Occipital lobe (tissue), 2 donors: Measurements from ENCODE around the gene PPP1R12B. TPM values are rescaled to one million over a fixed set of nuclear protein-coding genes. Genes with fewer than 3 reads are reported as not detected.
A peak's percentile ranks its signal among the peaks of the same experiment; 100 is the strongest.
"Not testable (repeated sequence)": the region's sequence is repeated elsewhere in the genome, so short reads cannot be mapped to it uniquely, and the experiment has no call there.

Experiments used
- DNase-seq: peaks from one replicate; lab custom pipeline; 2025; lab: John Stamatoyannopoulos, UW
- total RNA-seq: library from RNA; depleted of rRNA; stranded (reverse); fragments of >200 nt; gene quantifications from one replicate; pipeline ENCODE4 v1.2.3, GENCODE V29; 2014

The PPP1R12B gene
- total RNA-seq, 1 donor from 2014 or later: 30.4 TPM

GRCh38 chr1:202479661-202480060 lies 131.2 kb downstream of the PPP1R12B start:
- not testable (repeated sequence) for DNase-seq

GRCh38 chr1:202480640-202481039 lies 132.1 kb downstream of the PPP1R12B start:
- DNase-seq: not testable (repeated sequence)

GRCh38 chr1:202483362-202483761 lies 134.9 kb downstream of the PPP1R12B start:
- DNase-seq: not testable (repeated sequence)

GRCh38 chr1:202484032-202484431 lies 135.5 kb downstream of the PPP1R12B start:
- DNase-seq: not testable (repeated sequence)

- not testable (repeated sequence) for DNase-seq
Measured at GRCh38 chr1:202484820-202485219, 136.3 kb downstream of the PPP1R12B start.

- DNase-seq: not testable (repeated sequence)
Measured at GRCh38 chr1:202488178-202488649, 139.7 kb downstream of the PPP1R12B start.

- DNase-seq: not testable (repeated sequence)
Measured at GRCh38 chr1:202489101-202489500, 140.6 kb downstream of the PPP1R12B start.

- not testable (repeated sequence) for DNase-seq
Measured at GRCh38 chr1:202493112-202493511, 144.6 kb downstream of the PPP1R12B start.

- DNase-seq: no peak
Measured at GRCh38 chr1:202498542-202498941, 150.0 kb downstream of the PPP1R12B start.

GRCh38 chr1:202499997-202500396 lies 151.5 kb downstream of the PPP1R12B start:
- not testable (repeated sequence) for DNase-seq

- DNase-seq: no peak
Measured at GRCh38 chr1:202501281-202501680, 152.8 kb downstream of the PPP1R12B start.

GRCh38 chr1:202505356-202505755 lies 156.9 kb downstream of the PPP1R12B start:
- no peak for DNase-seq

- DNase-seq: peak; percentile 30
Measured at GRCh38 chr1:202505880-202506575, 157.5 kb downstream of the PPP1R12B start.

GRCh38 chr1:202508863-202509262 lies 160.4 kb downstream of the PPP1R12B start:
- DNase-seq: not testable (repeated sequence)

- DNase-seq: not testable (repeated sequence)
Measured at GRCh38 chr1:202513875-202514274, 165.4 kb downstream of the PPP1R12B start.

- DNase-seq: no peak
Measured at GRCh38 chr1:202516434-202516877, 168.0 kb downstream of the PPP1R12B start.

GRCh38 chr1:202517146-202517545 lies 168.6 kb downstream of the PPP1R12B start:
- DNase-seq: not testable (repeated sequence)

GRCh38 chr1:202518180-202518579 lies 169.7 kb downstream of the PPP1R12B start:
- not testable (repeated sequence) for DNase-seq

GRCh38 chr1:202518905-202519304 lies 170.4 kb downstream of the PPP1R12B start:
- not testable (repeated sequence) for DNase-seq

- not testable (repeated sequence) for DNase-seq
Measured at GRCh38 chr1:202520129-202520856, 171.8 kb downstream of the PPP1R12B start.

GRCh38 chr1:202520857-202521216 lies 172.3 kb downstream of the PPP1R12B start:
- DNase-seq: not testable (repeated sequence)

GRCh38 chr1:202521484-202521883 lies 173.0 kb downstream of the PPP1R12B start:
- DNase-seq: not testable (repeated sequence)
